GM20431 (cell line): Measurements from ENCODE around the gene E2F3.

Source experiments
- in situ Hi-C: fragments of 300-500 bp; cut with MseI, MboI; formaldehyde crosslinking; loops from one replicate; pipeline ENCODE4 v1.15.0; 2020; ENCODE audit warnings: low sequenced_read_pairs; ENCODE audit not compliant: unreplicated experiment

Gene E2F3

GRCh38 chr6:20400456-20401204 is 1.0 kb upstream of the E2F3 start:
- in situ Hi-C loops: loop anchor here (10.0 kb wide), 1 partner anchor 124 kb away; no protein-coding TSS in a partner anchor

GRCh38 chr6:20402092-20402341 is 338 bp downstream of the E2F3 start:
- in situ Hi-C loops: loop anchor here (10.0 kb wide), 1 partner anchor 123 kb away; no protein-coding TSS in a partner anchor

DNA sequence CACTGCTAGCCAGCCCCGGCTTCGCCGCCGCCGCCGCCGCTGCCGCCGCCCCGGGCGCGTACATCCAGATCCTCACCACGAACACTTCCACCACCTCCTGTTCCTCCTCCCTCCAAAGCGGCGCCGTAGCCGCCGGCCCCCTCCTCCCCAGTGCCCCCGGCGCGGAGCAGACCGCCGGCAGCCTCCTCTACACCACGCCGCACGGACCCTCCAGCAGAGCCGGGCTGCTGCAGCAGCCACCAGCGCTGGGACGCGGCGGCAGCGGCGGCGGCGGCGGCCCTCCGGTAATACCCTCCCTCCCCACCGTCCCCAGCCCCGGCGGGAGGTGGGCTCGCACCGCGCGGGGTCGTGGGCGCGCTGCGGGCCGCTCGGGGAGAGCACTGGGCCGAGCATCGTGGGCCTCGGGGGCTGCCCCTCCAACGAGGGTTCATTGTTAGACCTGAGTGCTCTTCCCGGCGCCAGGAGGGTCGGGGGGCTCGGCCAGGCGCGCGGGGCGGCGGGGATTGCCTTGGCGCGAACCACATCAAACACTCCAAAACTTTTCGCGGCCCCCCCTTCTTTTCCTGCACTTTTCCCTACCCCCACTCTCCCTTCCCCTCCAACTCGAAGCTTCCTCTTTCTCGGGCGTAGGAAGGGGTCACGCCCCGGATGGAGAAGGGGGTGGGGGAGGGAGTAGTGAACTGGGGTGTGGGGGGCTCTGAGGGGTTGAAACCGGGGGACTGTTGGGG is 827 bp downstream of the E2F3 start:
- in situ Hi-C loops: loop anchor here (10.0 kb wide), 1 partner anchor 122 kb away; no protein-coding TSS in a partner anchor

- in situ Hi-C loops: loop anchor here (10.0 kb wide), 1 partner anchor 122 kb away; no protein-coding TSS in a partner anchor
Observed at GRCh38 chr6:20403070-20403765, 1.5 kb downstream of the E2F3 start.

DNA sequence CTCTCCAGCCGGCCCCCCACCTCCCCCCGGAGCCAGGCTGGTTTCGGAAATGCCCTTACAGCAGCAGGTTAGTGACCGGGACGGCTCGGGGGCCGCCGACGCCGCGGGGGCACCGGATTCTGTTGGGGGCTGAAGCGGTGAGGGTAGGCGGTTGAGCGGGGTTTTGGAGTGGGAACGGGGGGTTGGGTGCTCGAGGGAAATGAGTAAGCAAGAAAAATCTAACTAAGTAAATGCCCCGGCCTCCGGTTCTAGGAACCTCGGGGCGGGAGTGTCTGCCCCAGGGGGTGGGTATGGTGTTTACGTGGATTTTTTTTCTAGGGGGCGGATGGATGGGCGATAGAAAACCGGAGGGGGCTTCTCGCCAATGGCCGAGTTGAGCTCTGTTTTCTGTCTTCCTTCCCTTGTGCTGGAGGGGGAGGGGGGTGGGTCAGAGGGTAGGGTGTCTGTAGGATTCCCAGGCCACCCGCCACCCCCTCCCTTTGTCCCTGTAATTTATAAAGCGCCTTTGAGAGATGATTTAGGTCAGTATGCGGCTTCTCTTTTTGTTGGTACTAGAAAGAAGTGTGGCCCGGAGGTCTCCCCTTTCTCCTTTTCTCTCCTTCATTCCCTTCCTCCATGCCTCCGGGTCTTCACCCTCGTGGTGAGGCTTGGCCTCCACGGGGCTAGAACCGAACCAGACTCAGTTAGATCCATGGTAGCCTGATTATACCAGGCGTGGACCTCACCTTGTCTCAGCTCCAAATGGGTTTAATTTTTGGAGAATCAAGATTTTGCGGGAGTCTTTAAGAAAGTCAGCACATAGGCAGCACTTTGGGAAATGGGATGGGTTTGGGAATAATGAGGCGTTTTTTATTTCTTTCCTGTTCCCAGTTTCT is 2.3 kb downstream of the E2F3 start:
- in situ Hi-C loops: loop anchor here (10.0 kb wide), 1 partner anchor 121 kb away; no protein-coding TSS in a partner anchor

- in situ Hi-C loops: loop anchor here (10.0 kb wide), 1 partner anchor 120 kb away; no protein-coding TSS in a partner anchor
Observed at GRCh38 chr6:20404641-20405032, 3.0 kb downstream of the E2F3 start.

- in situ Hi-C loops: loop anchor here (10.0 kb wide), 1 partner anchor 116 kb away; no protein-coding TSS in a partner anchor
Observed at GRCh38 chr6:20408851-20409250, 7.2 kb downstream of the E2F3 start.

GRCh38 chr6:20409427-20409971 is 7.8 kb downstream of the E2F3 start:
- in situ Hi-C loops: loop anchor here (10.0 kb wide), 1 partner anchor 115 kb away; no protein-coding TSS in a partner anchor

DNA sequence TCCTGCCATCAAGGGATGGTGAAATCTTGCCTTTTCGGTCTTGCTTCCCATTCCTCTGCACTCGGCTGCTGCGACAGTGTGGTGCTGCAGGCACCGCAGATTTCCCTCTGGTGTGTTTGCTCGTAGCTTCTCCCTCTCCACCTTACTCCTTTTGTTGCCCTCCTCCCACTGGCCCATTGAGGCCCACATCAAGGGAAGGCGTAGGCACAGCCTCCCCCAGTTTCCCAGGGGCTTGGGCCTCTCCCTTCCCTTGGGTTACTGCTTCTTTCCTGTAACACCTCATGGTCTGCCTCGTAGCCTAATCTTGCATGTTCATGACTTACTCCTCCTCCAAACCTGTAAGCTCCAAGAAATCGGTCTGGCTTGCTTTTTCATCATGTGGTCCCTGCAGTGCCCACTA is 9.9 kb downstream of the E2F3 start:
- in situ Hi-C loops: no loop called here

- in situ Hi-C loops: no loop called here
Observed at GRCh38 chr6:20411953-20412681, 10.4 kb downstream of the E2F3 start.

DNA sequence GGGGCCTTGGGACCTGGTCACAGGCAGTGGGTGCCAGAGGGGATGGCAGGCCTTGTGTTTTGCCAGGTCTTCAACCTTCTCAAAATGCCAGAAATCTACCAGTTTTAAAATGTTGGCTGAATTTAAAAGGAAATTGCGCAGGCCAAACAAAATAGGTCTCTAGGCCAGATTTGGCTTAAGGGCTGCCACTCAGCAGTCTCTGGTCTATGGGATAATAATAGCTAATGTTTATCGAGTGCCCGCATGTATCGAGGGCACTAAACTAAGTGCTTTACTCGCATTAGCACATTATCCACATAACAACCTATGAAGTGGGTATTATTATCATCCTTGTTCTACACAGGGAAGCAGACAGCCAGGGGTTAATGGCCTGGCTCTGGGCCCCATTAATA is 11.0 kb downstream of the E2F3 start:
- in situ Hi-C loops: no loop called here

- in situ Hi-C loops: no loop called here
Observed at GRCh38 chr6:20413826-20414225, 12.1 kb downstream of the E2F3 start.

- in situ Hi-C loops: no loop called here
Observed at GRCh38 chr6:20414711-20415110, 13.0 kb downstream of the E2F3 start.

GRCh38 chr6:20415304-20415703 is 13.6 kb downstream of the E2F3 start:
- in situ Hi-C loops: no loop called here

- in situ Hi-C loops: no loop called here
Observed at GRCh38 chr6:20415712-20416454, 14.2 kb downstream of the E2F3 start.

- in situ Hi-C loops: no loop called here
Observed at GRCh38 chr6:20416567-20417345, 15.1 kb downstream of the E2F3 start.

- in situ Hi-C loops: no loop called here
Observed at GRCh38 chr6:20417819-20418218, 16.1 kb downstream of the E2F3 start.
